K562 (cell line): Measurements from ENCODE around the gene TMEM114. TPM values are rescaled to one million over a fixed set of nuclear protein-coding genes. Genes with fewer than 3 reads are reported as not detected.
A peak's percentile ranks its signal among the peaks of the same experiment; 100 is the strongest.

ENCODE experiments used
- CEBPZ ChIP-seq: fragments of 150-350 bp; IDR thresholded peaks from 2 replicates; pipeline ENCODE4 v1.6.1; 2014; ENCODE audit warnings: low read depth, mild to moderate bottlenecking, low read length, borderline replicate concordance
- FOXK1 ChIP-seq: sonication (generic); formaldehyde crosslinking; IDR thresholded peaks from 2 replicates; pipeline ENCODE4 v1.8.0; 2022; ENCODE audit warnings: missing genetic modification reagents, mild to moderate bottlenecking, borderline replicate concordance
- GTF2E2 ChIP-seq: fragments of 200-800 bp; sonication (Bioruptor generic); IDR thresholded peaks from 2 replicates; pipeline ENCODE4 v1.6.1; 2016; ENCODE audit warnings: missing genetic modification characterization, missing compliant biosample characterization
- HNRNPUL1 ChIP-seq: fragments of 200-400 bp; formaldehyde crosslinking; IDR thresholded peaks from 2 replicates; pipeline ENCODE4 v1.6.1; 2017; ENCODE audit warnings: low read length
- MAFG ChIP-seq: fragments of 450-650 bp; conservative IDR thresholded peaks from 2 replicates; pipeline ENCODE4 v1.6.1; 2016; ENCODE audit warnings: missing genetic modification characterization, missing compliant biosample characterization
- MAFK ChIP-seq: IDR thresholded peaks from 2 replicates; pipeline ENCODE4 v1.6.1; 2011; ENCODE audit warnings: low read length, improper control_type of control experiment
- NFE2L1 ChIP-seq: fragments of 450-650 bp; IDR thresholded peaks from 2 replicates; pipeline ENCODE4 v1.6.1; 2016; ENCODE audit warnings: missing genetic modification characterization, low read depth, mild to moderate bottlenecking, missing compliant biosample characterization, moderate library complexity, borderline replicate concordance
- SMARCA4 ChIP-seq: fragments of 450-650 bp; IDR thresholded peaks from 2 replicates; pipeline ENCODE4 v1.6.1; 2016
- SMARCC2 ChIP-seq: fragments of 450-650 bp; IDR thresholded peaks from 2 replicates; pipeline ENCODE4 v1.6.1; 2017; ENCODE audit warnings: antibody characterized with exemption, moderate library complexity, mild to moderate bottlenecking, low read depth
- SOX6 ChIP-seq: fragments of 450-650 bp; IDR thresholded peaks from 2 replicates; pipeline ENCODE4 v1.6.1; 2014; ENCODE audit warnings: mild to moderate bottlenecking
- SP2 ChIP-seq: IDR thresholded peaks from 2 replicates; pipeline ENCODE4 v1.6.1; 2011; ENCODE audit warnings: mild to moderate bottlenecking, low read depth, low read length, moderate library complexity; ENCODE audit not compliant: poor library complexity, severe bottlenecking; ENCODE audit errors: extremely low read depth
- STAT5A ChIP-seq: IDR thresholded peaks from 2 replicates; pipeline ENCODE4 v1.6.1; 2012; ENCODE audit warnings: low read length, inconsistent platforms, borderline replicate concordance
- ZBTB33 ChIP-seq: sonication (generic); formaldehyde crosslinking; IDR thresholded peaks from 2 replicates; pipeline ENCODE4 v1.8.1; 2023; ENCODE audit warnings: mild to moderate bottlenecking, missing genetic modification reagents
- ZFP30 ChIP-seq: fragments of 250-450 bp; sonication (Bioruptor Pico); IDR thresholded peaks from 2 replicates; pipeline ENCODE4 v1.8.0; 2022; ENCODE audit warnings: moderate library complexity, mild to moderate bottlenecking, inconsistent platforms, borderline replicate concordance
- ZHX1 ChIP-seq: fragments of 150-350 bp; conservative IDR thresholded peaks from 2 replicates; pipeline ENCODE4 v1.6.1; 2014; ENCODE audit warnings: low read length
- ZNF282 ChIP-seq: sonication (generic); formaldehyde crosslinking; IDR thresholded peaks from 2 replicates; pipeline ENCODE4 v1.8.1; 2023; ENCODE audit warnings: missing genetic modification reagents
- polyA plus RNA-seq, 8 experiments: library from polyadenylated mRNA; depleted of rRNA in 4 of 8; stranded (reverse) in 5 of 8; unstranded in 3 of 8; fragments of >200 nt; fragmentation: Nextera tagmentation in 2 of 8; fragmentation: Illumina TruSeq in 1 of 8; extraction: Ambion mirVana in 2 of 8; extraction: Trizol in 1 of 8; gene quantifications; 2 replicates each; pipeline versions ENCODE4 v1.2.1 to v1.2.3, GENCODE V29; 2011 to 2014; ENCODE audit warnings: inconsistent platforms in 1 of 8, missing spikeins in 1 of 8
- total RNA-seq, 7 experiments: library from RNA; depleted of rRNA in 6 of 7; stranded (reverse); fragments of >200 nt in 6 of 7; fragmentation: Illumina TruSeq in 2 of 7; extraction: Trizol in 2 of 7; gene quantifications; 2 replicates each; pipeline versions ENCODE4 v1.2.1 to v1.2.3, GENCODE V29; 2011 to 2021; ENCODE audit warnings: low replicate concordance in 1 of 7
- TF ChIP-seq, protein P1 (sequence below): fragments of 200-800 bp; sonication (Bioruptor generic); IDR thresholded peaks from 2 replicates; pipeline ENCODE4 v1.6.1; 2017; ENCODE audit warnings: missing genetic modification characterization, missing compliant biosample characterization

TMEM114 gene
- total and polyA plus RNA-seq, 9 of the 15 experiments (the other 6 are each of a cell fraction or from before 2014, with no cell fraction given), result not detected

DNA sequence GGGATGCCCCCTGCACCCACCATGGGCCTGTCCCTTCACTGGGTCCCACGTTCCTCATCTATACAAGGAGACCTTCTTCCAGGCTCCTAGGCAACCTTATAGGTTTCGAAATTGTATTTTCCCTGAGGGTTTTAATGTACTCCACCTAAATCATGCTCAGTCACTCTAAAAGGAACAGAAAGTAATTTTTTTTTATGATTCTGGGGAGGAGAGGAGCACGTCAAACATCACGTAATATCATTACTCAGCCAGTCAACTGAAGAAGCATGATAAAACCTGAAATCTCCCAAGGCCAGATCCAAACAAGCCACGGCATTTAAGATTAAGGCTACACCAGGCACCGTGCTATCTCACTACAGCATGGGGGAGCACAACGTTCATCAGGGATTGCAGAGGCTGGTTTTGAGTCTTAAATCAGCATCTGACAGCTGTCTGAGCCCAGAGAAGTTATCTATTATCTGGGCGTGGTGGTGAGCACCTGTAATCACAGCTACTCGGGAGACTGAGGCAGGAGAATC is 3.9 kb upstream of the TMEM114 start (continued):
- TF ChIP-seq FOXK1, result no peak
- TF ChIP-seq CEBPZ, result no peak
- TF ChIP-seq ZFP30 (CRISPR knock-in tag), result no peak
- peak; percentile 64 for TF ChIP-seq MAFG (tag)
- TF ChIP-seq SMARCA4, result peak; percentile 91
- no peak for TF ChIP-seq ZBTB33 (CRISPR knock-in tag)
- no peak for TF ChIP-seq ZNF282 (CRISPR knock-in tag)
- TF ChIP-seq NFE2L1 (tag), result no peak
- no peak for TF ChIP-seq HNRNPUL1
- TF ChIP-seq, protein P1, sequence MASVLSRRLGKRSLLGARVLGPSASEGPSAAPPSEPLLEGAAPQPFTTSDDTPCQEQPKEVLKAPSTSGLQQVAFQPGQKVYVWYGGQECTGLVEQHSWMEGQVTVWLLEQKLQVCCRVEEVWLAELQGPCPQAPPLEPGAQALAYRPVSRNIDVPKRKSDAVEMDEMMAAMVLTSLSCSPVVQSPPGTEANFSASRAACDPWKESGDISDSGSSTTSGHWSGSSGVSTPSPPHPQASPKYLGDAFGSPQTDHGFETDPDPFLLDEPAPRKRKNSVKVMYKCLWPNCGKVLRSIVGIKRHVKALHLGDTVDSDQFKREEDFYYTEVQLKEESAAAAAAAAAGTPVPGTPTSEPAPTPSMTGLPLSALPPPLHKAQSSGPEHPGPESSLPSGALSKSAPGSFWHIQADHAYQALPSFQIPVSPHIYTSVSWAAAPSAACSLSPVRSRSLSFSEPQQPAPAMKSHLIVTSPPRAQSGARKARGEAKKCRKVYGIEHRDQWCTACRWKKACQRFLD (CRISPR knock-in tag), result peak; percentile 78; the same call in 1 of the 2 replicates
- TF ChIP-seq SMARCC2, result peak; percentile 72; the same call in 1 of the 2 replicates
- no peak for TF ChIP-seq ZHX1
- no peak for TF ChIP-seq GTF2E2 (tag)
- TF ChIP-seq STAT5A, result peak; percentile 87
- TF ChIP-seq SOX6, result peak; percentile 90
- no peak; the same call in 1 of the 2 replicates for TF ChIP-seq MAFK
- no peak for TF ChIP-seq SP2
